ENCODE measurements around the gene STRN4.

The STRN4 gene

GRCh38 chr19:46689358-46689757, 56.9 kb downstream of the STRN4 start:
- no peaks in the 10 kb centered on the region for H3K4me1 ChIP-seq
- intact Hi-C loops (cut with DNase I; ENCODE audit: low total_unique reads) = no loop called here
- no peak for TF ChIP-seq CTCF (IDR thresholded peaks at IDR 0.05)
- H3K4me3 ChIP-seq = no peak overlapping the region
- peaks cover 87 to 100% (median 97%) of the 10 kb centered on the region in 3 donors for H3K36me3 ChIP-seq
- no peaks in the 10 kb centered on the region for H3K27me3 ChIP-seq
- no peak for DNase-seq
- no peak overlapping the region for H3K27ac ChIP-seq
- no peaks in the 10 kb centered on the region for H3K9me3 ChIP-seq

- DNase-seq = no peak
- Histone ChIP-seq H3K27me3 (no peaks in the 10 kb centered on the region), H3K9me3 (no peaks in the 10 kb centered on the region), H3K27ac (no peak overlapping the region), H3K4me1 (no peaks in the 10 kb centered on the region), H3K4me3 (no peak overlapping the region), H3K36me3 (peaks cover 73 to 100% (median 89%) of the 10 kb centered on the region in 3 donors)
- intact Hi-C loops (cut with DNase I; ENCODE audit: low total_unique reads) = no loop called here
- no peak for TF ChIP-seq CTCF (IDR thresholded peaks at IDR 0.05)
These were observed 58.7 kb downstream of the STRN4 start for GRCh38 chr19:46687438-46688145.

GRCh38 chr19:46685189-46685588, 61.1 kb downstream of the STRN4 start:
- H3K4me1 ChIP-seq = no peaks in the 10 kb centered on the region
- no peak for TF ChIP-seq CTCF (IDR thresholded peaks at IDR 0.05)
- no peak overlapping the region for H3K27ac ChIP-seq
- DNase-seq = no peak
- H3K27me3 ChIP-seq = no peaks in the 10 kb centered on the region
- H3K9me3 ChIP-seq = no peaks in the 10 kb centered on the region
- H3K36me3 ChIP-seq = peaks cover 63 to 100% (median 78%) of the 10 kb centered on the region in 3 donors
- intact Hi-C loops (cut with DNase I; ENCODE audit: low total_unique reads) = no loop called here
- H3K4me3 ChIP-seq = no peak overlapping the region

GRCh38 chr19:46678110-46678732, 68.0 kb downstream of the STRN4 start:
- Histone ChIP-seq H3K4me3 (no peak overlapping the region), H3K4me1 (no peaks in the 10 kb centered on the region), H3K27ac (no peak overlapping the region), H3K9me3 (no peaks in the 10 kb centered on the region), H3K36me3 (peaks cover 56 to 99% (median 70%) of the 10 kb centered on the region in 3 donors), H3K27me3 (no peaks in the 10 kb centered on the region)
- no peak for TF ChIP-seq CTCF (IDR thresholded peaks at IDR 0.05)
- intact Hi-C loops (cut with DNase I; ENCODE audit: low total_unique reads) = no loop called here
- DNase-seq = no peak

- Histone ChIP-seq H3K27me3 (no peaks in the 10 kb centered on the region), H3K4me3 (no peak overlapping the region), H3K4me1 (no peaks in the 10 kb centered on the region), H3K36me3 (peaks cover 39 to 72% (median 49%) of the 10 kb centered on the region in 3 donors), H3K9me3 (no peaks in the 10 kb centered on the region), H3K27ac (no peak overlapping the region)
- no peak for TF ChIP-seq CTCF (IDR thresholded peaks at IDR 0.05)
- intact Hi-C loops (cut with DNase I; ENCODE audit: low total_unique reads) = no loop called here
- DNase-seq = no peak
These were observed 71.7 kb downstream of the STRN4 start for GRCh38 chr19:46674416-46675178.

Data from tibial artery (tissue), 4 donors.